GM15510 (cell line): ENCODE data around the gene GFM1.

Source experiments
- POLR2A ChIP-seq: IDR thresholded peaks from 3 replicates; pipeline ENCODE4 v1.6.1; 2011; ENCODE audit warnings: borderline replicate concordance; ENCODE audit not compliant: insufficient read length; ENCODE audit errors: extremely low read depth

The GFM1 gene

DNA sequence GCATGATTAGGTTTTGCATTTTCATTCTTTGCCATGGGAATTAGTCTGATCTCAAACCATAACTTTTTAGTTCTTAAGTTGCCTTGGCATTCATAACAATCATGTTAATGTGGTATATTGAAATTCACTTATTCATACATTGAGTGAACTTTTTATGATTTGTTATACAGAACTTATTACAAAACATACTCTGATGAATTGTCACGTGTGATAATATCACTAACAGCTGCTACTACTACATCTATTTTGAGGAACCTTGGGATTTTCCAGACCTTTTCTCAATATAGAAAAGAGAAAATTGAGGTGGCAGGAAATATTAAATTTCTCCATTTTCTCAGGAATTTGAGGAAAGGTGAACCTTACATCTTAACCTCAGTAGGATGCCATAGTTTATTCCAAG lies 18.9 kb downstream of the GFM1 start:
- no peak for TF ChIP-seq POLR2A

GRCh38 chr3:158663832-158664231 lies 19.5 kb downstream of the GFM1 start:
- TF ChIP-seq POLR2A = no peak

DNA sequence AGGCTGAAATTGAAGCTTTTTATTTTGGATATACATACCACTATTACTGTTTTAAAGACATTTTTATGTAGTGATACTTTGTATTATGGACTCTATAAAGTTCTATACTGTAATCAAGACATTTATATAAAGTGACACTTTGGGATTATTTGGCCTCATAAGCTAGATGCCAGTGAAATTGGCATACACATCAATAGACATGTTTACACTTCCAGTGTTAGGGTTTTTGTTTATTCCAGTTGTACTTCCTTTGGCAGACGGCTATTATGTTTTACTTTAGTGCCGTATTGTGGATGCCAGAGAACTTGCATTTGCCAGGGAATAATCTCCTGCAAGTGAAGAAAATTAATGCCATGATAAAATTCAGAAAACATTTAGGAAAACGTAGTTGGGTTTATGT lies 22.1 kb downstream of the GFM1 start:
- TF ChIP-seq POLR2A = no peak

DNA sequence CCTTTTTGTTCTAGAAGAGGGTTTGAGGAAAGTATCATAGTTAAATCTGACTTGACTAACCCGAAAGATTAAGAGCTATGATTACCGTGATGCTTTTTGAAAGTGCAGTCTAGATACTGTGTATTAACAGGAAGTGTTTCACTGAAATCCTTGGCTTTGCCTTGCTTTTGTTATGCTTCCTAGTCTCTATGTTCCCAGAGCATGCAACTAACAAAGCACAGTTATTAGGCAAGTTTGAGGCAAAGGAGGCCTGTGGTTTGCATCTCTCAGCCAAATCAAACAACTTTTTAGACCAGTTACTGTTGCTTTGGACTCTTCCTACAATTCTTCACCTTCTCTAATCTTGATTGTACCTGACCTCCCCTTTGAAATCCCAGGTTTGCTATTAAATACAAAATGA lies 24.2 kb downstream of the GFM1 start:
- no peak for TF ChIP-seq POLR2A

DNA sequence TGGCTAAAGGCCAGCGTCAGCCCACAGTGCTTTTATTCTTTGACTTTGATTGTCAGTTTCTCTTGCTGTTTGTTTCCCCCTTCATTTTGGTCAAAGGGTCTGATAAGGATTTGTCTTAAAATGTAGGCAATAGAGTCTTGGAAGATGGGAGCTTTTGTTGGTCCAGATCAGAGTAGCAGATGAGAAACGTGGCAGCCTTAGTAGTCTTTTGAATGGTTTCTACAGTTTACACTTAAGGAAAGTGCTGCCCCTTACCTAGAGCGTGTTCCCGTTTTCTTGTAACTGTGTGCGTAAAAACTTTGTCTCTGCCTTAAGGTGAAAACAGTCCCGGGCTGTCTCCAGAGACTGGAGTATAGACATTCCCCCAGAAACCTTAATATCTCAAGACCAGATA lies 27.5 kb downstream of the GFM1 start:
- TF ChIP-seq POLR2A = no peak

DNA sequence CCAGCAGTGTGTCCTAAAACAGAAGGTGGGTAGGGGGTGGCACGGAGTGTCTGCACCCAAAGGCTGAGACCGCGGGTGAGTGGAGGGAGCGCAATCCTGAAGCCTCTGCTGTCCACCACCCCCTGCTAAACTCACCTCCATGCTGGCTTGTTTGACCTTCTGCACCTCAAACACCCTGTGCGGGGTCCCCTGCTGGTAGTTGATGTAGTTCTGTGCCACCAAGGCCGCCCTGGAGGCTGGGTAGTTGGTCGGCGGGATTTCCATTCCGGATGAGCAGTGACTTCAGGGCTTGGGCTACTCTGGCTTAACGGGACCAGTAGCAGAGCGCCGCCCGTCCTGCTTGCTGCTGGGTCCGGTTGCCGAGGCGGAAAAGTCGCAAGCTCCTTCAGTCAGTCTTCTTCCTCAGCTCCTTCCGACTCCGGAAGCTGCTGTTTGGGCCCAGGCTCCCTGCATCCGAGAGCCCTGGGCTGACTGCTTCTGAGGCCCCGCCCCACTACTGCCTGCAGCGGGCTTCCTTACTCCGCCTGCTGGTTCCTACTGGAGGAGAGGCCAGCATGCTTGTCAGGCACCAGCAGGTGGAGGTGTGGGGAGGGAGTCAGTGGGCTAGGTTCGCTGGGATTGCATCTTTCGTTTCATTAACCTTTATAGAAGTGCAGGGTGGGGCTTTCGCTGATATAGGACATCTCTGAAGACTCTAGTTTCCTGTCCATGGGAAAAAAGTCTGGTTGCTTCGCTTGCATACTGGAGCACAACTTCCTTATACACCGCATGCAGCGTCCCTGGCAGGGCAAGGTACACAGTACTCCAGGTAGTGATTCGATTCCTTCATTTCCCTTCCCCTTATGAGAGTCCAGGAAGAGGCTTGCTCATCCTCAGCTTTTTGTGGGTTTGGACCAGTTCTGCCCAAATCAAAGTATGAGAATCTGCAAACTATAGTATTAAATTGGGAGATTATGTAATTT lies 28.2 kb downstream of the GFM1 start, which contains the start of gene LXN:
Gene LXN, minus strand, starts transcription at position 434 of the 962 bp plus-strand sequence. Its CDS starts 170 bp downstream, at position 264.
- TF ChIP-seq POLR2A = peak; percentile 74

DNA sequence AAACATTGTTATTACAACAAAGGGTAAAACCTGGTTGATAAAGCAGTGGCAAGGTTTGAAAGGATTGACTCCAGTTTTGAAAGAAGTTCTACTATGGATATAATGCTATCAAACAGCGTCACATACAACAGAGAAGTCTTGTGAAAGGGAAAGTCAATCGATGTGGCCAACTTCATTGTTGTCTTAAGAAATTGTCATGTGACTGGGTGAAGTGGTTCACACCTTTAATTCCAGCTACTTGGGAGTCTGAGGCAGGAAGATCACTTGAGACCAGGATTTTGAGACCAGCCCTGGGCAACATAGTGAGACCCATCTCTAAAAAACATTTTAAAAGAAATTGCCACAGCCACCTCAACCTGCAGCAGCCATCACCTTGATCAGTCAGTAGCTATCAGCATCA lies 34.4 kb downstream of the GFM1 start:
- TF ChIP-seq POLR2A = no peak

- TF ChIP-seq POLR2A = no peak
Measured at GRCh38 chr3:158679547-158680000, 35.2 kb downstream of the GFM1 start.

DNA sequence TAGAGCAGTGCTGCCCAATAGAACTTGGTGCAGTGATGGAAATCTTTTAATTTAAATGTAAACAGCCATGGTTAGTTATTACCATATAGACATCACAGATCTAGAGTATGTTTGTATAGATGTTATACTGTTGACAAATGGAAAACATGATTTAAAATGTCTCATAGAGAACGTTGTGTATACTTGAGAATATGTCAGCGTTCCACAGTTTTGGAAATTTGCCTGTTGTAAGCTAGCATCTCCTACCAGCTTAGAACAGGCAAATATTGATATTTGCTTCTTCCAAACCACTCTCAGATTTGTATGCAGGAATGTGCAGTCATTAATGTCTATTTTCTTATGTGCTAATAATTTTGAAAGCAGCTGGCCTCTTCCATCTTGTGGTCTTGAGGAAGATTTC lies 36.5 kb downstream of the GFM1 start:
- TF ChIP-seq POLR2A = no peak

DNA sequence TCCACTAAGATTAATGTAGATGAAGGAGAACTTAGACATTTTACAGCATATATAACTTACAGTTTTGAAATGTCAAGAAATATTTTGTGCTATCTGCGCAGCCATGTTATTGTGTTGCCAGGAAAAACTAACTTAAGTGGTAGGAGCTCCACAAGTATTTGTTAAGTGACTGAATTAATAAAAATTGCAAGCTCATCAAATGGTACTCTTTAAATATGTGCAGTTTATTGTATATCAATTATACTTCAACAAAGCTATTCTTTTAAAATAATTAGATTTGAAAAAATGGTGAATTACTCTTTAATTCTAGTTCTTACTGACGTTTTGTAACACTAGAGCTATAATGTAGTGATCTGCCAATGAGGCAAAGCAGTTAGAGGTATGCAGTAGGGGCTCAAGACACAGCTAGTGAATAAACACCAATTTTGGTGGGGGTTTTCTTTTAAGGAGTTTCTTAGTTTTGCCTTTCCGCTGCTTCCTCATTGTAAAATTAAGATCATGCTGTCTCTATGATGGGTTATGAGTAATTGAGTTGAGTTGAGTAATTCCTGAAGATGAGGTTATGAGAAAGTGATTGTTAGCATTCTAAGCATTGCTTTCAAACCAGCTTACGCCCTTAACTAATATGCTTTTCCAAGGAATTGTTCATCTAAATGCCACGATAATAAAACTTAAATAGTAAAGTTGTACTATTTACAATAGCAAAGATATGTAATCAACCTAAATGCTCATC lies 39.1 kb downstream of the GFM1 start:
- no peak for TF ChIP-seq POLR2A

DNA sequence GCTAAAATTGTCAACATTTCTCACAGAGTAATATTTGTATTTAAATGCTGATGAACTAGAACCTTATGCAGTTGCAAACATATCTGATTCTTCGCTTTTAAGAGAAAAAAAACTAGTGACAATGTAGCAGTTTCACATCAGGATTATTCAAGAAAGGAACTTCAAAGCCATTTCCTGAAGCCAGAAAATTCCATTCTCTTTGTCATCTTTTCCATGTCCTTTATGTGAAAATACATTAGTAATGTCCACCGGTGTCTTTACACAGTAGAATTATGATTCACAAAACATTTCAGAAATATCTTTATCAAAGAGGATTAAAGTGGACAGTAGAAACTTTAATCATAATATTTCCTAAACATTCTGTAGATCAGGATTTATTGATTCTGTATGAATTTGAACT lies 40.8 kb downstream of the GFM1 start:
- TF ChIP-seq POLR2A = no peak

DNA sequence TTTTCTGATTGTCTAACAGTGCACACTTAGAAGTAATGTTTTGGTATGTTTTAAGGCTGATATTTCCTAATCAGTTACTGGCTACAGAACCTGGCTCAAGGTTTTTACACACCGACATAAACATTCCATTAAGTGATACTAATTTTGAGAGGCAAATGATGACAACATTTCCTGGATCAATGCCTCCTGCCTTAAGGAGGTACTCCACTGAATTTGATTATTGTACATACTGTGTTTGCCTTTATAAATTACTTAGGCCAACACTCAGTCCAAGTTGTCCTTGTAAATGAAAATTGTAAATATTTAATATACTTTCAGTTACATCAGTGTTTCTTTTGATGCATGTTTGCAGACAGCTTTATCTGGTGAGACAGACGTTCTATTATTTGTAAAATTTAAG lies 52.3 kb downstream of the GFM1 start:
- TF ChIP-seq POLR2A = no peak

DNA sequence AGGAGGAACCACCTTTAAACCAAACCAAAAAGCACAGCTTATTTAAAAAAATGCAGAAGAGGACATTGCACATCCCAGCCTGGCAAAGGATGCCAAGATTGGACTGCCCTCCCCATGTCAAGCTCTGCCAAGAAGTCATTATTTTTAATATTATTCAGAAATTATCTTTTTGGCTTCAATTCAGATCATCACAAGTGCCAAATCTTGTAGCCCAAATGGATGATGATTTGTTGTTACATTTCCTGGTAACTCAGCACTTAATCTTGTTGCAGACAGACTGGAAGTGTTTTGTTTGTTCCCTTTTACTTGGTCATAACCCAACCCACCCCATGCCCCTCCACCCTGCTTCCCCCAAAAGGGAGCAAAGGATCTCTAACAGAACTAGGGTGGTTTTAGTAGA lies 56.2 kb downstream of the GFM1 start:
- TF ChIP-seq POLR2A = no peak

- no peak for TF ChIP-seq POLR2A
Measured at GRCh38 chr3:158701420-158702065, 57.2 kb downstream of the GFM1 start.
